ENCODE measurements around the gene SNRPA. TPM values are rescaled to one million over a fixed set of nuclear protein-coding genes. Genes with fewer than 3 reads are reported as not detected.

SNRPA gene
- total RNA-seq, 1 donor from 2014 or later = 19.5 TPM

- FAIRE-seq (no peak), DNase-seq (ENCODE audit: low read depth) (no peak)
- no peaks in the 10 kb centered on the region for H3K27me3 ChIP-seq (ENCODE audit: control insufficient read depth, insufficient read depth, low read length)
- peaks cover 21% of the 10 kb centered on the region for H3K36me3 ChIP-seq (ENCODE audit: control insufficient read depth, insufficient read depth, low read length)
- no peak for TF ChIP-seq CTCF (IDR thresholded peaks at IDR 0.05; ENCODE audit: insufficient read depth, low read length, severe bottlenecking)
- no peak overlapping the region for H3K4me3 ChIP-seq (ENCODE audit: low read depth, low read length)
Observed at GRCh38 chr19:40805258-40805868, 54.4 kb downstream of the SNRPA start.

- Histone ChIP-seq H3K4me3 (ENCODE audit: low read depth, low read length) (no peak overlapping the region), H3K27me3 (ENCODE audit: control insufficient read depth, insufficient read depth, low read length) (no peaks in the 10 kb centered on the region), H3K36me3 (ENCODE audit: control insufficient read depth, insufficient read depth, low read length) (peaks cover 17% of the 10 kb centered on the region)
- DNase-seq (ENCODE audit: low read depth) (peak; percentile 90), FAIRE-seq (no peak)
- TF ChIP-seq CTCF (IDR thresholded peaks at IDR 0.05; ENCODE audit: insufficient read depth, low read length, severe bottlenecking) = peak; percentile 96
Observed at GRCh38 chr19:40806423-40807146, 55.6 kb downstream of the SNRPA start.

GRCh38 chr19:40807147-40808020, 56.4 kb downstream of the SNRPA start:
- no peak for DNase-seq (ENCODE audit: low read depth)
- Histone ChIP-seq H3K27me3 (ENCODE audit: control insufficient read depth, insufficient read depth, low read length) (no peaks in the 10 kb centered on the region), H3K36me3 (ENCODE audit: control insufficient read depth, insufficient read depth, low read length) (peaks cover 16% of the 10 kb centered on the region), H3K4me3 (ENCODE audit: low read depth, low read length) (no peak overlapping the region)
- FAIRE-seq = no peak
- TF ChIP-seq CTCF (IDR thresholded peaks at IDR 0.05; ENCODE audit: insufficient read depth, low read length, severe bottlenecking) = peak; percentile 47

- Histone ChIP-seq H3K27me3 (ENCODE audit: control insufficient read depth, insufficient read depth, low read length) (no peaks in the 10 kb centered on the region), H3K36me3 (ENCODE audit: control insufficient read depth, insufficient read depth, low read length) (peaks cover 14% of the 10 kb centered on the region), H3K4me3 (ENCODE audit: low read depth, low read length) (no peak overlapping the region)
- TF ChIP-seq CTCF (IDR thresholded peaks at IDR 0.05; ENCODE audit: insufficient read depth, low read length, severe bottlenecking) = no peak
- FAIRE-seq = no peak
- DNase-seq (ENCODE audit: low read depth) = no peak
Observed at GRCh38 chr19:40808021-40808325, 57.0 kb downstream of the SNRPA start.

GRCh38 chr19:40808497-40808896, 57.5 kb downstream of the SNRPA start:
- no peak overlapping the region for H3K4me3 ChIP-seq (ENCODE audit: low read depth, low read length)
- peaks cover 14% of the 10 kb centered on the region for H3K36me3 ChIP-seq (ENCODE audit: control insufficient read depth, insufficient read depth, low read length)
- FAIRE-seq (no peak), DNase-seq (ENCODE audit: low read depth) (no peak)
- H3K27me3 ChIP-seq (ENCODE audit: control insufficient read depth, insufficient read depth, low read length) = no peaks in the 10 kb centered on the region
- TF ChIP-seq CTCF (IDR thresholded peaks at IDR 0.05; ENCODE audit: insufficient read depth, low read length, severe bottlenecking) = no peak
